ENCODE results near the gene FAM53B. TPM values are rescaled to one million over a fixed set of nuclear protein-coding genes. Genes with fewer than 3 reads are reported as not detected.

Gene FAM53B
- total and polyA plus RNA-seq, 4 donors = 5.1 to 20.6 (median 9.6) TPM

Other genes with a start within 250 kb of the FAM53B start
- gene EEF1AKMT2, start 47.5 kb upstream of the FAM53B start, total RNA-seq = 10 to 100 TPM; 14.7 to 21.2 TPM
- 10 to 100 TPM in 1 of 2 donors, 1 to 10 TPM in 1; 9.6 to 11.1 TPM for gene EEF1AKMT2, start 47.5 kb upstream of the FAM53B start, polyA plus RNA-seq
- gene ABRAXAS2, start 57.4 kb upstream of the FAM53B start, total RNA-seq = 10 to 100 TPM; 11.4 to 13.0 TPM
- gene ABRAXAS2, start 57.4 kb upstream of the FAM53B start, polyA plus RNA-seq = 1 to 10 TPM; 6.4 to 6.9 TPM
- gene ZRANB1, start 197.7 kb upstream of the FAM53B start, total RNA-seq = 10 to 100 TPM; 27.6 to 32.4 TPM
- gene ZRANB1, start 197.7 kb upstream of the FAM53B start, polyA plus RNA-seq = 10 to 100 TPM; 14.8 to 16.5 TPM

Measured in aorta (tissue), 4 donors.